OCI-LY7 (cell line): ENCODE measurements around the gene BARX1.

Experiments
- CTCF ChIP-seq: fragments of 200-600 bp; sonication (generic); conservative IDR thresholded peaks from 2 replicates; pipeline ENCODE4 v1.5.1; 2014; ENCODE audit warnings: mild to moderate bottlenecking, antibody characterized with exemption, low read length, moderate library complexity, mixed read lengths
- EZH2phosphoT487 ChIP-seq: fragments of 200-600 bp; sonication (generic); IDR thresholded peaks from 2 replicates; pipeline ENCODE4 v1.6.1; 2018; ENCODE audit warnings: low read depth, borderline replicate concordance, mild to moderate bottlenecking, mixed run types, antibody characterized with exemption, low read length, moderate library complexity, mixed read lengths

- TF ChIP-seq CTCF (no peak), EZH2phosphoT487 (no peak)
These were observed 5.2 kb upstream of the BARX1 start for GRCh38 chr9:93960221-93960970.
